Measurements from ENCODE around the gene VSIG10.
A peak's percentile ranks its signal among the peaks of the same experiment; 100 is the strongest.
"Not testable (repeated sequence)": the region's sequence is repeated elsewhere in the genome, so short reads cannot be mapped to it uniquely, and the experiment has no call there.

Gene VSIG10

DNA sequence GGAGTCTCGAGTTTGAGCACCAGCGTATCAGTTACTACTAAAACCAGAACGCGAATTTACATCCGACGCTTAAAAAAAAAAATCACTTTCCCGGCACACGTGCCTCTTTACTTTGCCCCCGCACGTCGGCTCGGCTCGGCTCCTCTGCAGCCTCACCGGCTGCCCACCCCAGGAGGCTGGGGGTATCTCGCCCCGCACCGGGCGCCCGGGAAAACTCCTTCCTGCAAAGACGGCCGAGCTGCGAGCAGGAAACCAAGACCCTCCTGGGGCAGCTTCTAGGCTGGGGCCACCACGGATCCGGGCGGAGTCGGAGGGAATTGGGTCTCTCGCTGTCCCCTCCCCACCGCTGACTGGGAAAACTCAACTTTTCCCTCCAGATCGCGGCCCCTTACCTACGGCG is 610 bp downstream of the VSIG10 start:
- peak in 1 of 2 experiments; percentile 54 for DNase-seq

DNA sequence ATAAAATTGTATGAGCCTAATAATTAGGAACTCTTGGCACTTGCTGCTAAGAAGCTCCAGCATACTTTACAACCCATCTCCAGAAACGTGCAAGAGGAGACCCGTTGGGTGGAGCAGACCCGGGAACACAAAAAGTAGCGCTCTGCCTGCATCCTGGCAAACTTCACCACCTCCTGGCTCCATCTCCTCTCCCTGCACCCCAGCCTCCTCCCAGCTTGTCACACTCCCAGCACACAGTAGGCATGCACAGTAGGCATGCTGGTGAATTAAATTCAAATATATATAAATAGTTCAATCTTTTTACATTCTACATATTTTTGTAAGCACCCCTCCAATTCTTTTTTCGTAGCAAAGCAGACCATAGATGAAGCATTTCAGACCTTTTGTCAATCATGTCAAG is 1.2 kb downstream of the VSIG10 start:
- no peak for DNase-seq

DNA sequence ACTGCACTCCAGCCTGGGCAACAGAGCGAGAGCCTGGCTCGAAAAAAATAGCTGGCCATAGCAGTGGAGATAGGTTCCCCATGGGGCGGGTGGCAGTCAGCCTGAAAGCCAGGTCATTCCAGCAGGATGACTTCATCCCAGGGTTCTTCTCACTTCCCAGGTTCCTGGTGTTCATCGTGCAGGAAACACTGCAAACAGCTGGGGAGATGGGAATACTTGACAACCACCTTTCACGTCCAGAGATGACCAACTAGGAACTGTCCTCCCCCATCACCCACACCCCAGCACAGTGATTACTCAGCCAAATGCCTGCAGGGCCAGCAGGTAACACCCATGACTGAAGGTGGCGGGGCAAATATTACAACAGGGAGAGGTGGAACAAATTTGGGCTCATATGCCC is 1.7 kb downstream of the VSIG10 start:
- DNase-seq, result no peak

DNA sequence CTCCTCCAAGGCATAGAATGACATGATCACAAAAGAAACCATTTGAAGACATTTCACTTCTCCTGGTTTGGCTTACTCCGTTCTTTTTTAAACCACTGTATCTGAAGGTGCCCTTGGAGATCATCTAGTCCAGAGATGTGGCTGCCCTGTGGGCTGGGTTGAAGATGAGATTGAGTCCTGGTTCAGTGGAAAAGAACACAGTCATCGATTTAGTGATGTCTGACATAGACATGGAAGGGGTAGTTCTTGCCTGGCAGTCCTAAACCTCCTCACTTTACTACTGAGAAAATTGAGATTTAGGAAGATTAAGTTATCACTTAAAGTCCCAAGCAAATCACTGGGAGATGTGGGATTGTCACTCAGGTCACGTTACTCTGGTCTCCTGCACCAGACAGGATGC is 2.8 kb downstream of the VSIG10 start:
- no peak for DNase-seq

DNA sequence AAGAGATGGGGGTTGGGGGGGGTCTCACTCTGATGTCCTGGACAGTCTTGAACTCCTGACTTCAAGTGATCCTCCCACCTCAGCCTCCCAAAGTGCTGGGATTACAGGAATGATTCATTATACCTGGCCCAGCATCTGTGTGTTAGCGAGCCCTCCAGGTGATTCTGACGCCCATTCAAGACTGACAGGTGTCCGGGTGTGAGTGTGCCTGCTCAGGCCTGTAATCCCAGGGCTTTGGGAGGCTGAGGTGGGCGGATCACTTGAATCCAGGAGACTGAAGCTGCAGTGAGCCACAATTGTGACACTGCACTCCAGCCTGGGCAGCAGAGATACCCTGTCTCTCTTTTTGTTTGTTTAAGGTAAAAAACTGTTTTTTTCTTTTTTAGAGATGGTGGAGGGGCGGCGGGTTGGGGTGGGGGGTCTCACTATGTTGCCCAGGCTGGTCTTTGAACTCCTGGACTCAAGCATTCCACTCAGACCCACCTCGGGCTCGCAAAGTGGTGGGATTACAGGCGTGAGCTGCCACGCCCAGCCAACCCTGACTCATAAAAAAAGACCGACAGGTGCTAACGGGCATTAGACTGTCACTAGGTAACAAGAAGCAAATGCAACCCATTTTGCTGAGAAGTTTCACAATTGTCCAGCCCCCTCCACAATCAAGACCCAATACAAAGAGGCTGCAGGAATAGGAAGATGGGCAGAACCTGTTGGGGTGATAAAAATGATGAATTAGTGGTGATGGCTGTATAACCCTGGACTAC is 4.7 kb downstream of the VSIG10 start:
- DNase-seq, result peak in 1 of 2 experiments; percentile 7

DNA sequence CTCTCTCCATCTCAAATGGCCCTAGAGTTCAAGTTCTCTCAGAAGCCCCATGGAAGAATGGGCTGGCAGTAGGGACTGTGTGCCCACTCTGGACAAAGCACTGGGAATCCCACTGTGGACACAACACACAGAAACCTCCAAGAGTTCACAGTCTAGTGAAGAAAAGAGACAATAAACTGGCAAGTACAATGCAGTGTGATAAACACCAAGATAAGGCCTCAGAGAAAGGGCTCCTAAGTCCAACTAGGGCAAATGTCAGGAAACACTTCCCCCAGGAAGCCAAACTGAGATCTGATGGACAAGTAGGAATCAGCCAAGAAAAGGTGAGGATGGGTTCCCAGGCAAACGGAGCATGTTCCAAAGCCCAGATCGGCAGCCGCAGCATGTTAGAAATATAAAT is 5.4 kb downstream of the VSIG10 start:
- DNase-seq, result no peak

DNA sequence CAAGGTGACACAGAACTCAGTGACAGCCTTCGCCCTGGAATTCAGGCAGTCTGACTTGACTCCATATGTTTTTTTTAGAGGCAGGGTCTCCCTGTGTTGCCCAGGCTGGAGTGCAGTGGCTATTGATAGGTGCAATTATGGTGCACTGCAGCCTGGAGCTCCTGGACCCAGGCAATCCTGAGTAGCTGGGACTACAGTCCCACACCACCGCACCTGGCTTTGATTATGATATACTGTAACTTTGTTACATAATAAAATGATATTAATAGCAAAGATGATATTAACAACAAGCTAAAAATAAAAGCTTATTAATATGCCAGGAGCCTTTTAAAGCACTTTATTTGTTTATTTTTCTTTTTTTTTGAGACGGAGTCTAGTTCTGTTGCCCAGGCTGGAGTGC is 9.8 kb downstream of the VSIG10 start:
- DNase-seq, result no peak

DNA sequence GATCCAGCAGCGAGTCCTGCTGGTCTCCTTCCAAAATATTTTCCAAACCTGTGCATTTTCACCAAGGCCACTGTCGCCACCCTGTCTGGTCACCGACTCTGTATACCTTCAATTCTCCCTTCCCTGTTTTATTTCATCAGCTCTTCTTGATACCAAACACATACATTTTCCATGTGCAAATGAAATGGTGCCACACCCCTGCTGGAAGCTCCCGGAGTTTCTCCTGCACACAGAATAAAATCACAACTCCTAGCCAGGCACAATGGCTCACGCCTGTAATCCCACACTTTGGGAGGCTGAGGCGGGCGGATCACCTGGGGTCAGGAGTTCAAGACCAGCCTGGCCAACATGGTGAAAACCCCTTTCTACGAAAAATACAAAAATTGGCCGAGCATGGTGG is 14.0 kb downstream of the VSIG10 start:
- DNase-seq, result no peak

DNA sequence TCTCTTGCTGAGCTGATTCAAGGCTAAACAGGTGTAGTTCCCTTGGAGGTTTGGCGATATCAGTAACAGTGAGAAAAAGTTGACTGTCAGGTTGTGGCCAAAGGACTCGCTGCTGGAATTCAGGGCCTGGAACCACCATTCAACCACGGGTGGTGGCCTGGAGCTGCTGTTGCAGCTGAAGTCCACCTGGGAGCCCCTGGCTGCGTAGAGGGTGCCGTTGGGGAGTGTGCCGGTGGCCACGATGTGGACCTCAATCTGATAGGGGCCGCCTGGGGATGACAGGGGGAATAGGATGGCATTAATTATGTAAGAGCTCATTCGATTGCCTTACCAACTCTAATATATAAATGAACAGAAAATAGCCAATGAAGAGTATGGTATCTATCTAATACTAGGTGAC is 21.6 kb downstream of the VSIG10 start:
- no peak for DNase-seq

DNA sequence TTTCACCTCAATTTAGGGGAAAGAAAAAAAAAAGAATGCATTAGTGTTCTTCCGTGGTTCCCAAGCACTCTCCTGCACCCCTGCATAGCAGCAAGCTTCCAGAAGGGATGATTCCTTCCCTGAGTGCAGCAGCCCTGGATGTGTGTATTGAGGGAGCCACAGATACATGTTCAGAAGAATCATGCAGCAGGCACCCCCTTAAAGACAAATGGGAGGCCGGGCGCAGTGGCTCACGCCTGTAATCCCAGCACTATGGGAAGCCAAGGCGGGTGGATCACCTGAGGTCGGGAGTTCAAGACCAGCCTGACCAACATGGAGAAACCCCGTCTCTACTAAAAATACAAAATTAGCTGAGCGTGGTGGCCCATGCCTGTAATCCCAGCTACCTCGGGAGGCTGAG is 22.3 kb downstream of the VSIG10 start:
- not testable (repeated sequence) for DNase-seq

DNA sequence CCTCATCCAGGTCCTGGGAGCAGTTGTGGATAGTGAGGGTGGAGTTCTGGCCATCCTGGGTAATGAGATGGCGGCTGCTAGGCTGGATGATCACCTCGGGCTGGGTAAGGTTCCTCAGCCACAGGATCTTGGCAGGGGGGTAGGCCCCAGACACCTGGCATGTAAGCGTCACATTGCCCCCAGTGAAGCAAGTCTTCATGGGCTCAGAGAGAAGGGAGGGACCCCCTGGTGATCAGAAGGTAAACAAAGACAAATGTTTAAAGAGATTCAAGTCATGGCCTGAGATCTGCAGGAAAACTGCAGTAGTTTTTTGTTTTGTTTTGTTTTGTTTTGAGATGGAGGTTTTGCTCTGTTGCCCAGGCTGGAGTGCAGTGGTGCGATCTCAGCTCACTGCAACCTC is 30.0 kb downstream of the VSIG10 start:
- DNase-seq, result no peak

DNA sequence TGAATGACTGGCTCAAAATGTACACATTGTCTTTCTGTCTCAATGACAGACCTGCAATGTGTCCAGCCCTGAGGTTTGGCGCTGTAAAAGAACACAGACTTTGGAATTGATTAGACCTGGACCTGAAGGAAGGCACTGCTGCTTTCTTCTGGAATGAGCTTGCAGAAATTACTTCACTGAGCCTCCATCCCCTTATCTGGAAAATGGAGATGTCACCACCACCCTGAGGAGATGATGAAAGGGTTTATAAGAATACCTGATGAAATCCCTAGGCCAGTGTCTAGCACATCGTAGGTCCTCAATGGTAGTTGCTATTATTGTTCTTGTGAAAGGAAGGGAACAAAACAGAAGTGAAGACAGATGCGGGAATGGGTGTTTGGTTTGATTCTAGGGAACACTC is 33.2 kb downstream of the VSIG10 start:
- DNase-seq, result no peak

DNA sequence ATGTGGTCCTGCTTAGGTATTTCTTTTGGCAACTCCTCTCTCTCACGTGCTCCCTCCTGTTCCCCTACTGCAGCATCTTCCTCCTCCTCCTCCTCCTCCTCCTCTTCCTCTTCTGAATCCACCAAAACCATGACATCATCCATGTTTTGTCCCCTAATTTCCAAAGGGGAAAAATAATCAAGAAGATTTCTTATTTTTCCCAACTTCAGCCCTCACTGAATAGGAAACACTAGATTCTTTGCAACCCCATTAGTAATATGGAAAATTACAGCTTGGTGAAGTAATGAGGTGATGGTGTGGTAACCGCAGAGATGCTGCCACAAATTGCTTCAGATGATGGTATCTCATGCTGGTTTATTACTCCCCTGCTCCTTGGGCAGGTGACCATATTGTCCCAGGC is 35.4 kb downstream of the VSIG10 start:
- no peak for DNase-seq

DNA sequence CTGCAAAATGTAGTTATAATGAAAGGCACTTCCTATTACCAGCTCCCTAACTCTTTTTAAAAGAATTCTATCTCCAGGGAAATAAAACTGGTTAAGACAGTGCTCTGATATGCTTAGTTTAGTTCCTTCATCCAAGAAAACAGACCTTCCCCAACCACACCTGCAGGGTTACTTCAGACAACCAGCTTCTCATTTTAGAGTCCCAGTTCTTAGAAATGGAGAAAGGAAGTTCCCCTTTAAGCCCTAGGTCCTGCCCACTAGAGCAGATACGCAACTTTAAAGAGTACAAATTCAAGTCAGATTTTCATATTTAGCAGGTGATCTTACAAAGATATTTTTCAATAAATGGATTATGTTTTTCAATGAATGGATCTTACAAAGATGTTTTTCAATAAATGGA is 38.4 kb downstream of the VSIG10 start:
- DNase-seq, result no peak

DNA sequence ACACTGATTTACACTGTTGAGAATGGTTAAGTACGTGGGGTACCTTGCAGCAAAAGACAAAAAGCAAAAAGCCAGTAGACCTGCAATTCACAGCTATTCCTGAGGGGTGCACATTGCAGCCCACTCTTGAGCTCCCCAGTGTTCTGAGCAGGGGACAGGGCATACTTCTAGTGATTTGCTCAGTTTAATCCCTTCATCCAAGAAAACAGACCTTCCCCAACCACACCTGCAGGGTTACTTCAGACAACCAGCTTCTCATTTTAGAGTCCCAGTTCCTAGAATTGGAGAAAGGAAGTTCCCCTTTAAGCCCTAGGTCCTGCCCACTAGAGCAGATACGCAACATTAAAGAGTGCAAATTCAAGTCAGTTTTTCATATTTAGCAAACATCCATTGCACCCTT is 39.2 kb downstream of the VSIG10 start:
- no peak for DNase-seq

DNA sequence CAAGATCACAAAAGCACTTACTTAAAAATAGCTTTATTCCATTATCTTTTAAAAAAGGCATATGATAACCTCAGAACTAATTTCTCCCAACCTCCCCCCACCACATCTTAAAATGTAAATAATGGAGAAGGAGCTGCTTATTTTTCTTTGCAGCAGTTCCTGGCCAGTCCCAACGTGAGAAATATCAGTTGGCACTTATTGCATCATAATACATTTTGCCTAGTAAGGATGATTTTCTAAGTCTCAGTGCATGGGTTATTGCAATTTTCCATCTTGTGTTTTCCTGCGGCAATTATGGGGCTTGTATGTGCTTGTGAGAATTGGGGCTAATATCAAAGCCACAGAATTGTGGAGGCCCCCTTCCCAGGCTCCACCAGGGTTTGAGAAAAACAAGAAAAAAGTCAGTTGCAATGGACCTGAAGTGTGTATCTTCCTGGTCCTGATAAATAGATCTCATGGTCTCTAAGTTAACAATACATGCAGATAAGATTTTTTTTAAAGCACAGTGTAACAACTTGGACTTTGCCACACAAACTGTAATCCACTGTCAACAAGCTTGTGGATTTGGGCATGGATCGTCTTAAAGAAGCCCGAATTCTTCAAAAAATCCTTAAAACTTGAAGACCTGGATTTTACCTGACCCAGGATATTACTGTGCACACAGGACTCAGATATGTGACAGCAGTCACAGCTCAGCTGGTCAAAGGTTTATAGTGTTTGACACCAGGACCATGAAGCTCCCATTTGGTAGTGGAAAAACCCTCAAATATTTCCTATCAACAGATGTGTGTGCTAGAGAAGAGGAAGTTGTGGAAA is 40.0 kb downstream of the VSIG10 start:
- DNase-seq, result no peak

DNA sequence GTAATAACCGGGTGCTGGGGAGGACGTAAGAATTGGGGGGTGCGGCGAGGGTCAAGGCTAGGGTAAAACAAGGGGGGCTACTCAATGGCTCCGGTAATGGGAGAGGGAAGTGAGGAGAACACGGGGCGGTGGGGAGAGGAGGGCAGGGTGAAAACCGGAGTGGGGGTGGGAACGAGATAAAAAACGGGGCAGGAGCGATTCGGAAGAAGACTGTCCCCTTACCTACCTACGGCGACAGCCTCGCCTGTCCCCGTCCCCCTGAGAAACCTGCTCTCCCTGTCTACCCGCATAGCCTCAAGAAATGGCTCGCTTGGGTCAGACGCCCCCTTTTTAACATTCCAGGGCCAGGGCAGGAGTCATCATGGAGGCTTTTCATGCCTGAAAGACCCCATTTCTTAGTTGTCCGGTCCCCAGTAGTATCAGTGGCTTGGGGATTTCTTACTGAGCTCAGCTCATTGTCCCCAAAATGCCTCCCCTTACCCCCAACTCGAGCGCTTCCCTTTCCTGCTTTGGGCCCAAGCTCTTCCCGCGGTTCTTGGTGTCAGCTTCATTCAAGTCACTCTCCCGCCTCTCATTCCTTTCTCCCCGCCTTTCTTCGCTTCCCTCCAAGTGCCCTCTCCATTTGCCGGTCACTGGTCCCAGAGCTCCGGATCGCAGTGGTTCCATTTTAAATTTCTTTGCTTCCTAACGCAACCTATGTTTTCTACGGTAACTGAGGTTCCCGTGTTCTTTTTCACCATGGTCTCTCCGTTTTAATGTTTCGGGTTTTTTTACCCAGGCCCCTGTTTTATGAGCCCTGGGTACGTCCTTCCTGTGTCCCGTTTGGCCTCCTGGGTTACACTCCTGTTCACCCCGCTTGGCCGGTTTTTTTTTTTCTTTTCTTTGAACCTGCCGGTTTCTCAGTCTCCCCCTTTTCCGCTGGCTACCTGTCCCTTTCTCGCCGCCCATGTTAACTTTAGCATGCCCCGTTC is 41.7 kb downstream of the VSIG10 start:
- no peak for DNase-seq

DNA sequence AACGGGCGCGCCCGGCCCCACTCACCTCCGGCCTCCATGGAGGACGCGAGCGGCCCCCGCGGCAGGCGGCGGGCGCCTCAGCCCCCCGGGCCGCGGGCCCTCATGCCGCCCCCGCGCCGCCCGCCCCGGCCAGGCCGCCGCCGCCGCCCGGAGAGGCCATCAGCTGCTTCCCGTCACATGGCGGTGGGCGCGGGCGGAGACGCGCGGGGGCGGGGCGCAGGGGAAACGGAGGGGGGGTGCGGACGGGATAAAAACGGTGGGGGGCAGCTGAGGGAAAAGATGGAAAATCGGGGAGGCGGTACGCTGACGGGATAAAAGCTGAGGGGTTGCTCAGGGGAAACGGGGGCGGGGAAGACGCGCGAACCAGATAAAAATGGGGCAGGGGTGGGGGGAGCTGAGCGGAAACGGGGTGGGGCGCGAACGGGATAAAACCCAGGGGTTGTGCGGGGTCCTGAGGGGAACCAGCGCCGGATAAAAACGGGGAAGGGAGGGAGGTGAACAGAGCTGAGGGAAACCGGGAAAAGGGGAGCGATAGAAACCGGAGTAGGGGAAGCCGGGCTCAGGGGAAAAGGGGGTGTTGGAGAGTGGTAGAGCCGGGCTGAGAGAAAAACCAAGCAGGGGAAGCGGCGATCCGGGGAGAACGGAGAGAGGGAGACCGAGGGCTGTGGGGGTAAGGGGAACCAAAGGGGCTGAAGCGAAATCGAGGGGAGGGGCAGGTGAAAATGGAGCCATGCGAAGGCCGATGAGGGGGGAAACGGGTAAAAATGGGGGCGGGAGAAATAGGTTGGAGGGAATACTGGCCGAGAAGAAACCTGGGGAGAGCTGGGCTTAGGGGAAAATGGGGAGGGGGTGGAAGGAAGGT is 42.6 kb downstream of the VSIG10 start, which contains the start of gene WSB2:
Gene WSB2, minus strand, starts transcription at position 169 of the 862 bp plus-strand sequence. Its CDS starts 131 bp downstream, at position 38.
- peak in 1 of 2 experiments; percentile 50 for DNase-seq

DNA sequence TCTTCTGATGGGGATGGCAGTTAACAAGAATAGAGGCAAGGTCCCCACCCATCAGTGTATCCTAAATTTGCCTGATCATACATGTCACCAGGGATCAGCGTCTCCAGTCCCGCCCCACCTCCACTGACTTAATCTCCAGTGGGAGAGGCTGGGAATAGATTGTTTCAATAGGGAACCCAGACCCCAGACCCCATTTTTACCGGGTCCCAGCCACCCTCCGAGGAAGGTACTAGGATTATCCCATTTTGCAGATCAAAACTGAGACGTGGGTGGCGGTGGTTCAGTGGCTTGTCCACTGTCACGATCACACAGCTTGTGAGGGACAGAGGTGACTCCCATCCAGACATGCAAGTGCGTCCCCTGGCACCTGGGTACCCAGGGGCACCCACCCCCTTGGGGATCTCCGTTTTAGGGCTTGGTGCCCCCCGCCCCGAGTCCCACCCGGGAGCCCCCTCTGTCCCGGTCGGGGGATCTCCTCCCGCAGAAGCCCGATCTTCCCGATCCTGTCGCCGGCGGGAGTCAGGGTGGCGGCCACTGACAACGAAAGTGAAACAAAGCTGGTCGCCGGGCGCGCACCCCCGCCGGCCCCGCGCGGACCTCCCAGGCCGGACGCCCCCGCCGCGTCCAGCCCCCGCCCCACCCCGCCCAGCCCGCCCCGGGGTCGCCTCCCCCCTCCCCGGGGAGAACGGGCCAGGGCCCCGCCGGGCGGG is 43.4 kb downstream of the VSIG10 start:
- peak in 1 of 2 experiments; percentile 50 for DNase-seq

DNA sequence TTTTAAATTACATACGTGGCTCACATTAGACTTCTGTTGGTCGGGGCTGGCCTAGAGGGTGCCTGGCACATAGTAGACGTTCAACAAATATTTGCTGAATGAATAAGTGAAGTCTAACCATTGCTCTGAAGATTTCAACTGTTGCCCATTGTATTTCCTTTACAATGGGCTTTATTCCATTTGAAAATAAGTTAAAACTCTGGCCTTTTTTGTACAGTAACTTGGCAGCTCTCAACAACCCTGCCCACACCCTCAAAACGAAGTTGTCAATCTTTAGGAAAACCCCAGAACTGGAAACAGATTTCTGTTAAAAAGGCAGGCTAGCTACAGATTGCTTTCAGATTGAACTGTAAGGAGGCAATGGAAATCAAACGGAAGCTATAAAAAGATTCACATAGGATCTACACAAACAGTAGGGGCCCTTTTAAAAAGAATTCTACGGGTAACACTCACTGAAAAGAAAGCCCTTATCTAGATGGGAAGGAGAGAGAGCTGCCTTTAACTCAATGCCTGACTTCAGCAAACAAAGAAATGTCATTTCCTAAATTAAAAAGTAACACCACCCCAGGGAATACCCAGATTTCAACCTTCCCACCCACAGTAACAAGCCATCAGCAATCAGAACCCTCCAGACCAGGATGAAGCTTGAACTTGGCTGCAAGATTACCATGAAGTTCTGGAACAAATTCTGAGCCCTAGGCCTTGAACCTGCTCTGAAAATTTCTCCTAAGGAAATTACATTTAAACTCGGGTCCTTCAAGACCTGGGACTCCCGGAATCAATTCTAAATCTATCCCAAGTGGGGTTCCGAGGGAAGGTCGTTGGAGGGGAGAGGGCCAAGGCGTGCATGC is 44.2 kb downstream of the VSIG10 start:
- no peak for DNase-seq
